ENCODE data around the gene FHIT.

The FHIT gene

DNA sequence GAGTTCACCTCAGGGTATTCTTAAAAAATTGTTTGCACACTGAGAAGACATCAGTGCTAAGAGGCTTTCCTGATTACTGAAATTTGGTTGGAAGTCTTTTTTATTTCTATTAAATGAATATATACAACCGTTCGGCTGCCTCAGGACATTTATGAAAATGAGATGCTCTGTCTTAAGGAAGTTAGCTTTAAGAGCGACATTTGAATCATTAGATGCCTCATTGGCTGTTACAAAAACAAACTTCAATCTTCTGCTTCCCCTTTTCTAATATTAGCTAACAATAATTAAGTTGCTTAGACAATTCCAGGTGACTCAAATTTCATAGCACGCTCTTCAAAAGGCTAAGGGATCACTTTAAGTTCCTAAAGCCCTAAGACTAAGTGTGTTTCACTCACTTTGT is 673.7 kb downstream of the FHIT start:
- Histone ChIP-seq H3K9ac (ENCODE audit: insufficient read length, low read depth) (no peak overlapping the region), H3K4me1 (ENCODE audit: insufficient read depth, insufficient read length) (peaks cover 2% of the 10 kb centered on the region), H3K36me3 (ENCODE audit: insufficient read depth, insufficient read length, low read length) (no peaks in the 10 kb centered on the region), H3K27me3 (ENCODE audit: insufficient read depth, insufficient read length) (no peaks in the 10 kb centered on the region), H3K9me3 (ENCODE audit: insufficient read depth, low read length) (no peaks in the 10 kb centered on the region), H3K4me3 (ENCODE audit: insufficient read length, low read depth) (no peak overlapping the region)
- DNase-seq (ENCODE audit: low read depth, low spot score): no peak
- TF ChIP-seq YY1 (IDR thresholded peaks at IDR 0.05; ENCODE audit: insufficient read depth, insufficient read length): no peak
- TF ChIP-seq ZNF274 (IDR thresholded peaks at IDR 0.05; ENCODE audit: low read depth, low read length): no peak
- no peak for TF ChIP-seq SUZ12 (IDR thresholded peaks at IDR 0.05; ENCODE audit: extremely low read depth, insufficient read depth, insufficient read length)

DNA sequence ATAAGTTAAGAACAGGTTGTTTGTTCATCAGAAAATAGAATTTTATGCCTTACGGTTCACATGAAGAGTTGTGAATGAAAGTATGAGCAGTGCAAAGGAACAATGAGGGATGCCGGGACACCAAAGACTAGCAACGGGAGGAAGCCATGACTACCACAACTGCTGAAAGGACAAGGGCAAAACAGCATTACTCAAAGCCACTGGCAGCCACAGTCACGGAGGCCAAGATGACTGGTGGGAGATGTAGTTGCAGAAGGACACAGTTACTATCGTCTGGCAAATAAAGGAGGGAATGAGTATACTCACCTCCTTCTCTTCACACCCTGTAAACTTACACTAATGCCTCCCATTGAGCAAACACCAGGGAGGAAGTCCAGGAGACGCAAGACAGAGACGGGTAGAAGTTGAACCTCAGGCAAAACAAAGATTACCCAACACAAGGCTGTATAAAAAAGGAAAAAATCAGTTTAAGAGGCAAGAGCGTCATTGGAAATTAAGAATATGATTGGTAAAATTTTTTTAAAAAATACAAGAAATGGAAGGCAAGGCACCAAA is 675.5 kb downstream of the FHIT start:
- H3K9ac ChIP-seq (ENCODE audit: insufficient read length, low read depth): no peak overlapping the region
- H3K36me3 ChIP-seq (ENCODE audit: insufficient read depth, insufficient read length, low read length): no peaks in the 10 kb centered on the region
- no peaks in the 10 kb centered on the region for H3K9me3 ChIP-seq (ENCODE audit: insufficient read depth, low read length)
- peaks cover 2% of the 10 kb centered on the region for H3K4me1 ChIP-seq (ENCODE audit: insufficient read depth, insufficient read length)
- H3K27me3 ChIP-seq (ENCODE audit: insufficient read depth, insufficient read length): no peaks in the 10 kb centered on the region
- TF ChIP-seq SUZ12 (IDR thresholded peaks at IDR 0.05; ENCODE audit: extremely low read depth, insufficient read depth, insufficient read length) (no peak), YY1 (IDR thresholded peaks at IDR 0.05; ENCODE audit: insufficient read depth, insufficient read length) (no peak), ZNF274 (IDR thresholded peaks at IDR 0.05; ENCODE audit: low read depth, low read length) (no peak)
- H3K4me3 ChIP-seq (ENCODE audit: insufficient read length, low read depth): no peak overlapping the region
- no peak for DNase-seq (ENCODE audit: low read depth, low spot score)

DNA sequence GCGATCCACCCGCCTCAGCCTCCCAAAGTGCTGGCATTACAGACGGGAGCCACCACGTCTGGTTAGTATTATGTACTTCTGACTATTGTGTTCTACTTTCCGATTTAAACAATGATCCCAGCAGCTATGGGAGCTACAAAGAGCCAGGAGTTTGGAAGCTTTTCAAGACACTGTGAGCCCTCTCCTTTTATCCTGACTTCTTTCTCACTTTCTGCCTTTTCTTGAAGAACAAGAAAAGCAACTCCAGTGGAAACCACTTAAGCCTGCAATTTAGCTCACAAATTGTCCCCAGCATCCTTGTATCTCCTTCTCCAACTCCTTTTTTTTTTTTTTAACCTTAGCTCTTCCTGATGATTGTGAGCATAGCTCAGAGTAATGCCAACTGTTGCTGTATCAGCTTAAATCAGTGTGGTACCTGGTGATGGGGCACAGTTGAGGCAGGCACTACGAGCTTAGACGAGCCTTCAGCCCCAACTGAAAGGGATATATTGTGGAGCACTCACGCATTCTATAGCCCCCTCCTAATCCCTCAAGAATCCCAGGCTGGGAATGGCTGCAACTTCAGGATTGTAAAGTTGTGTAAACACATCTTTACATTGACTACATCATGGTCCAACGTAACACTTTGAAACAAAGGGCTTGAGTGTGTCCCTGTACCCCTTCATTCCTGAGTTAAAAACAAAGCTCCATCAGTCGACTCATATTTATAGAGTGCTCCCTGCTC is 677.0 kb downstream of the FHIT start:
- H3K4me3 ChIP-seq (ENCODE audit: insufficient read length, low read depth): no peak overlapping the region
- no peaks in the 10 kb centered on the region for H3K36me3 ChIP-seq (ENCODE audit: insufficient read depth, insufficient read length, low read length)
- no peak overlapping the region for H3K9ac ChIP-seq (ENCODE audit: insufficient read length, low read depth)
- no peaks in the 10 kb centered on the region for H3K9me3 ChIP-seq (ENCODE audit: insufficient read depth, low read length)
- TF ChIP-seq YY1 (IDR thresholded peaks at IDR 0.05; ENCODE audit: insufficient read depth, insufficient read length) (no peak), SUZ12 (IDR thresholded peaks at IDR 0.05; ENCODE audit: extremely low read depth, insufficient read depth, insufficient read length) (no peak), ZNF274 (IDR thresholded peaks at IDR 0.05; ENCODE audit: low read depth, low read length) (no peak)
- DNase-seq (ENCODE audit: low read depth, low spot score): no peak
- H3K4me1 ChIP-seq (ENCODE audit: insufficient read depth, insufficient read length): peaks cover 2% of the 10 kb centered on the region
- no peaks in the 10 kb centered on the region for H3K27me3 ChIP-seq (ENCODE audit: insufficient read depth, insufficient read length)

DNA sequence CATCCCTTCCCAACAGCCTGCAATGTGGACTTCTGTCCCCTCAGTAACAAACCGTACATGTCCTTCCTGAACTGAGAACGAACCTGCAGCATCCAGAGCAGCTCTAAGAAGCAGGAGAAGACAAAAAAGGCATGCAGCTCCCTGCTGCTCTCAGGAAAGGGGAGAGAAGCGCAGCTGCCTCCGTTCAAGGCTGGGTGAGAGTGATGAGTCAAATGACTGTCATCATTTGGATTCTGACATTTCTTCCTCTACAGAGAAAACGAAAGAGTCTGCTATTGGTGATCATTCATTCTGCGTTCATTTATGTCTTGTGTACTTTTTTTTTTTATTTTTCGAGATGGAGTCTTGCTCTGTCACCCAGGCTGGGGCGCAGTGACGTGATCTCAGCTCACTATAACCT is 677.8 kb downstream of the FHIT start:
- DNase-seq (ENCODE audit: low read depth, low spot score): no peak
- Histone ChIP-seq H3K36me3 (ENCODE audit: insufficient read depth, insufficient read length, low read length) (no peaks in the 10 kb centered on the region), H3K9ac (ENCODE audit: insufficient read length, low read depth) (no peak overlapping the region), H3K9me3 (ENCODE audit: insufficient read depth, low read length) (no peaks in the 10 kb centered on the region), H3K27me3 (ENCODE audit: insufficient read depth, insufficient read length) (no peaks in the 10 kb centered on the region), H3K4me3 (ENCODE audit: insufficient read length, low read depth) (no peak overlapping the region), H3K4me1 (ENCODE audit: insufficient read depth, insufficient read length) (peaks cover 2% of the 10 kb centered on the region)
- TF ChIP-seq ZNF274 (IDR thresholded peaks at IDR 0.05; ENCODE audit: low read depth, low read length): no peak
- no peak for TF ChIP-seq YY1 (IDR thresholded peaks at IDR 0.05; ENCODE audit: insufficient read depth, insufficient read length)
- TF ChIP-seq SUZ12 (IDR thresholded peaks at IDR 0.05; ENCODE audit: extremely low read depth, insufficient read depth, insufficient read length): no peak

DNA sequence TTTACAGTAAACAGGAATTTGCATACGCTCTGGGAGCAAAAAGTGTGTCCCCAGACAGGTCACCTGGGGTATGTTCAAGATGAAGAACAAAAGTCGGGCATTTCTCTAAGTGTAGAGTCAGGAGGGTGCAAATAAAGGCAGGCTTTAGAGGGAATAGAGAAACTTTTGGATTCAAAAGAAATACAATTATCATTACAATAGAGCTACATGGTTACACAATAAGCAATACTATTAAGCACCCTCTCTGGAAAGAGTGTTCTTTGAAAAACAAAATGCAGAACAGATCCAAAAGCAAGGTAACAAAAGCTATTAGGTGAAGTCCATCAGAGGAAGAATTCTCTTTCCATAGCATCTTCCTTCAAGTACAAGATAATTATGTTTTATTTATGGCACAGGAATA is 679.7 kb downstream of the FHIT start:
- H3K27me3 ChIP-seq (ENCODE audit: insufficient read depth, insufficient read length): no peaks in the 10 kb centered on the region
- H3K9me3 ChIP-seq (ENCODE audit: insufficient read depth, low read length): no peaks in the 10 kb centered on the region
- no peaks in the 10 kb centered on the region for H3K36me3 ChIP-seq (ENCODE audit: insufficient read depth, insufficient read length, low read length)
- peaks cover 2% of the 10 kb centered on the region for H3K4me1 ChIP-seq (ENCODE audit: insufficient read depth, insufficient read length)
- no peak overlapping the region for H3K9ac ChIP-seq (ENCODE audit: insufficient read length, low read depth)
- TF ChIP-seq SUZ12 (IDR thresholded peaks at IDR 0.05; ENCODE audit: extremely low read depth, insufficient read depth, insufficient read length): no peak
- TF ChIP-seq ZNF274 (IDR thresholded peaks at IDR 0.05; ENCODE audit: low read depth, low read length): no peak
- no peak for DNase-seq (ENCODE audit: low read depth, low spot score)
- H3K4me3 ChIP-seq (ENCODE audit: insufficient read length, low read depth): no peak overlapping the region

DNA sequence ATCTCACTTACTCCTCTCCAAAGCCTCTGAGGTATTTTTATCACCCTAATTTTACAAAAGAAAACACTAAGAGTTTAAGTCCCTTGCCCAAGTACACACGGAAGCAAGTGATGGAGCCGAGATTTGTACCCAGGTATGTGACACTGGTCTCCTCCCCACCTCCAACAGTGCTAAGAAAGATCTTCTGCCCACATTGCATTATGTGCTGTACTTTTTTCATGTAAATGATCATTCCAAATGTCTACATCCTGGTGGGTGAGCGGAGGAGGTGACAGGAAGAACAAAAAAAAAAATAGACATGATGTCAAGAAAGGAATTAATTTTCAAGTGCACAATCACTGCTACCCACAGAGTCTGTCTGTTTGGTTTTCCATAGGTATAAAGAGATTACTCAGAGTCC is 694.1 kb downstream of the FHIT start:
- no peaks in the 10 kb centered on the region for H3K36me3 ChIP-seq (ENCODE audit: insufficient read depth, insufficient read length, low read length)
- no peak overlapping the region for H3K9ac ChIP-seq (ENCODE audit: insufficient read length, low read depth)
- TF ChIP-seq SUZ12 (IDR thresholded peaks at IDR 0.05; ENCODE audit: extremely low read depth, insufficient read depth, insufficient read length) (no peak), YY1 (IDR thresholded peaks at IDR 0.05; ENCODE audit: insufficient read depth, insufficient read length) (no peak), ZNF274 (IDR thresholded peaks at IDR 0.05; ENCODE audit: low read depth, low read length) (no peak)
- no peak for DNase-seq (ENCODE audit: low read depth, low spot score)
- H3K9me3 ChIP-seq (ENCODE audit: insufficient read depth, low read length): no peaks in the 10 kb centered on the region
- no peak overlapping the region for H3K4me3 ChIP-seq (ENCODE audit: insufficient read length, low read depth)
- no peaks in the 10 kb centered on the region for H3K4me1 ChIP-seq (ENCODE audit: insufficient read depth, insufficient read length)
- no peaks in the 10 kb centered on the region for H3K27me3 ChIP-seq (ENCODE audit: insufficient read depth, insufficient read length)

DNA sequence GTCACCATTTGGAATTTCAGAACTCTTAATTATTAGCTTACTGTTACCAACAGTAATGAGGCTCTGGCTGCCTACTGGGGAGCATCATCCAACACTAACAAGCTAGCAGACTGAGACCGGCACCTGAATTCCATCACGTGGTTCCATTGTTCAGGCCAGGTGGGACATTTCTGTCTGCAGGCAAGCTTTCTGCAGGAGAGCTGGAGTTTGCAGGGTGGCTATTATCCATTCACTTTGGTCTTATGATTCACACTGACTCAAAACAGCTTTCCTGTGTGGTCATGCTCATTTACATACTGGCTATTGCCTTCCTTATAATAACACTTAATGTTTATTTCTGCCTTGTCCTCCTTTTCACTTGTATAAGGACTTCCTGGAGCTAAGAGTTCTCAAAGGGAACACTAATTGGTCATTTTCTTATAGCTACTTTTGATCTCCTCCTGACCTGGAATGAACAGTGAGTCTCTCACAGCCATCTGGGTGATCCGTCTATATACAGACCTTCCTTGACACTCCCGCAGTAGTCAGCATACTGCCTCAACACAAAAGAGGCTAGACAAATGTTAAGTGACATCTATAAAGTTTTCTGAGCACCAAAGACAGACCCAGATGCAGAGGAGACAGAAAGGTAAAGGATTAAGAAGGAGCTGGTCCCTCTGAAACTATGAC is 695.4 kb downstream of the FHIT start:
- Histone ChIP-seq H3K9me3 (ENCODE audit: insufficient read depth, low read length) (no peaks in the 10 kb centered on the region), H3K27me3 (ENCODE audit: insufficient read depth, insufficient read length) (no peaks in the 10 kb centered on the region), H3K9ac (ENCODE audit: insufficient read length, low read depth) (no peak overlapping the region), H3K36me3 (ENCODE audit: insufficient read depth, insufficient read length, low read length) (no peaks in the 10 kb centered on the region), H3K4me3 (ENCODE audit: insufficient read length, low read depth) (no peak overlapping the region), H3K4me1 (ENCODE audit: insufficient read depth, insufficient read length) (no peaks in the 10 kb centered on the region)
- no peak for TF ChIP-seq YY1 (IDR thresholded peaks at IDR 0.05; ENCODE audit: insufficient read depth, insufficient read length)
- TF ChIP-seq SUZ12 (IDR thresholded peaks at IDR 0.05; ENCODE audit: extremely low read depth, insufficient read depth, insufficient read length): no peak
- no peak for TF ChIP-seq ZNF274 (IDR thresholded peaks at IDR 0.05; ENCODE audit: low read depth, low read length)
- DNase-seq (ENCODE audit: low read depth, low spot score): peak; percentile 79
